ENCODE results near the gene EFNA5. TPM values are rescaled to one million over a fixed set of nuclear protein-coding genes. Genes with fewer than 3 reads are reported as not detected.

Gene EFNA5
- total and polyA plus RNA-seq, 2 donors from 2014 or later = 5.9 to 54.4 TPM

DNA sequence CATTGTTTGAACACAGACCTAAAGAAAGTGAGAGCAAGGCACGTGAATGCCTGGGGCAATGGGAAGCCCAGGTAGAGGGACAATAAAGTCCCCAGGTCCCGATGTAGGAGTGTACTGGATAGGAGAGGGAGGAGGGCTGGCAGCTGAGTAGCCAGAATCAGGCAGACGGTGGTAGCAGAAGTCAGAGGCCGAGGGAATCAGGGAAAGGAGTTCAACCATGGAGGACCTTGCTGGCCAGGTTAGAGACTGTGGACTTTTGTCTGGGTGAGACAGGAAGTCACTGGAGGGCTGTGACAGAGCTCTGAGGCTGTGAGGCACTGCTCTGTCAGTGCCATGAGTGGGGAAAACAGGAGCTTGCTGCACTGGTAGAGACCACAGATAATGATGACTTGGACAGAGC, 248.2 kb downstream of the EFNA5 start:
- H3K36me3 ChIP-seq (ENCODE audit: control insufficient read depth in 2 of 3, insufficient read depth in 3 of 3, low read length in 3 of 3) = no peaks in the 10 kb centered on the region
- H3K4me1 ChIP-seq (ENCODE audit: control insufficient read depth in 2 of 3, insufficient read depth in 2 of 3, low read depth in 1 of 3, low read length in 3 of 3) = peaks cover 0 to 7% (median 0%) of the 10 kb centered on the region in 3 donors
- TF ChIP-seq, protein P1, sequence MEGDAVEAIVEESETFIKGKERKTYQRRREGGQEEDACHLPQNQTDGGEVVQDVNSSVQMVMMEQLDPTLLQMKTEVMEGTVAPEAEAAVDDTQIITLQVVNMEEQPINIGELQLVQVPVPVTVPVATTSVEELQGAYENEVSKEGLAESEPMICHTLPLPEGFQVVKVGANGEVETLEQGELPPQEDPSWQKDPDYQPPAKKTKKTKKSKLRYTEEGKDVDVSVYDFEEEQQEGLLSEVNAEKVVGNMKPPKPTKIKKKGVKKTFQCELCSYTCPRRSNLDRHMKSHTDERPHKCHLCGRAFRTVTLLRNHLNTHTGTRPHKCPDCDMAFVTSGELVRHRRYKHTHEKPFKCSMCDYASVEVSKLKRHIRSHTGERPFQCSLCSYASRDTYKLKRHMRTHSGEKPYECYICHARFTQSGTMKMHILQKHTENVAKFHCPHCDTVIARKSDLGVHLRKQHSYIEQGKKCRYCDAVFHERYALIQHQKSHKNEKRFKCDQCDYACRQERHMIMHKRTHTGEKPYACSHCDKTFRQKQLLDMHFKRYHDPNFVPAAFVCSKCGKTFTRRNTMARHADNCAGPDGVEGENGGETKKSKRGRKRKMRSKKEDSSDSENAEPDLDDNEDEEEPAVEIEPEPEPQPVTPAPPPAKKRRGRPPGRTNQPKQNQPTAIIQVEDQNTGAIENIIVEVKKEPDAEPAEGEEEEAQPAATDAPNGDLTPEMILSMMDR (IDR thresholded peaks at IDR 0.05; ENCODE audit: borderline replicate concordance, extremely low read depth, insufficient read depth) = no peak
- DNase-seq = no peak
- H3K27me3 ChIP-seq (ENCODE audit: control insufficient read depth, insufficient read depth, low read length) = no peaks in the 10 kb centered on the region
- no peak overlapping the region for H3K4me3 ChIP-seq (ENCODE audit: low read length in 3 of 3)
- no peak overlapping the region for H3K27ac ChIP-seq (ENCODE audit: low read depth in 2 of 2, low read length in 2 of 2)
- H3K9me3 ChIP-seq (ENCODE audit: control insufficient read depth in 2 of 3, insufficient read depth in 1 of 3, low read length in 3 of 3) = no peaks in the 10 kb centered on the region
- no peak for FAIRE-seq
- H3K9ac ChIP-seq (ENCODE audit: low read length in 3 of 3) = no peak overlapping the region
- intact Hi-C loops (cut with DNase I) = no loop called here

DNA sequence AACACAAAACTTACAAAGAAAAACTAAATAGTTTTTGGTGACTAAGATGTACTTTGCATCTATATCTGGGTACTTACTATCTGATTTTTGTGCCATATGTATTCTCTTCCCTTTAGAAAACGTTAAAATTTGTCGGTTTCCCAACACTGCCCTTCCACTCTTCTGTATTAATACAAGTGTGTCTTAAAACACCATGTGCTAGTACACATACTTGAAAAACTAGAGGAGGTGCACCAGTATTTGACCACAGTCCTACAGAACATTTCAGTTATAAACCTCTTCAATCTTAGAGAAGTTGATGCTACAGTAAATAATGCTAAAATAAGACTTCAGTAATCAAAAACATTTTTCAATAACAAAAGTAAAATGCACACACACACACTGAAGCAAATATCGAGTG, 251.2 kb downstream of the EFNA5 start:
- DNase-seq (no peak), FAIRE-seq (no peak)
- Histone ChIP-seq H3K36me3 (ENCODE audit: control insufficient read depth in 2 of 3, insufficient read depth in 3 of 3, low read length in 3 of 3) (no peaks in the 10 kb centered on the region), H3K4me3 (ENCODE audit: low read length in 3 of 3) (no peak overlapping the region), H3K9ac (ENCODE audit: low read length in 3 of 3) (no peak overlapping the region), H3K4me1 (ENCODE audit: control insufficient read depth in 2 of 3, insufficient read depth in 2 of 3, low read depth in 1 of 3, low read length in 3 of 3) (peaks cover 0 to 10% (median 0%) of the 10 kb centered on the region in 3 donors), H3K27me3 (ENCODE audit: control insufficient read depth, insufficient read depth, low read length) (no peaks in the 10 kb centered on the region), H3K27ac (ENCODE audit: low read depth in 2 of 2, low read length in 2 of 2) (no peak overlapping the region), H3K9me3 (ENCODE audit: control insufficient read depth in 2 of 3, insufficient read depth in 1 of 3, low read length in 3 of 3) (no peaks in the 10 kb centered on the region)
- intact Hi-C loops (cut with DNase I) = no loop called here
- TF ChIP-seq, protein P1 (IDR thresholded peaks at IDR 0.05; ENCODE audit: borderline replicate concordance, extremely low read depth, insufficient read depth) = no peak

DNA sequence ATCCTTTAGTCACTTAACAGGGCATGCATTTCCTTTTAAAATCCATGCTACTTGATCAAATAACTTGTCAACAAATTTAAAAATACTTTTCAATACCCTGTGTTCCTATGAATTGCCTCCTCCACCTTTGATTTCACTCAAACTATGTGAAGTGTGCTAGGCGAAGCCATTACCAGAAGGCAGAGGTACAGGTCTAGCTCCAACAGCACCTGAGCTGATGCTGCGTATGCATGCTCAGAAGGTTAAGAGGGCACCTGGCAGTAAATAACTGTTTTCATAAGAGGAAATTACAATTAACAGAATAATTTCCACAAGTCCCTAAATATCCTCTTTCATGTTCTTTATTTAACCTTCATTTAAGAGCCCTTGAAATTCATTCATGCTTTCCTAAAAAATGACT, 251.8 kb downstream of the EFNA5 start:
- TF ChIP-seq, protein P1 (IDR thresholded peaks at IDR 0.05; ENCODE audit: borderline replicate concordance, extremely low read depth, insufficient read depth) = no peak
- intact Hi-C loops (cut with DNase I) = no loop called here
- no peak for DNase-seq
- Histone ChIP-seq H3K4me1 (ENCODE audit: control insufficient read depth in 2 of 3, insufficient read depth in 2 of 3, low read depth in 1 of 3, low read length in 3 of 3) (peaks cover 0 to 10% (median 0%) of the 10 kb centered on the region in 3 donors), H3K4me3 (ENCODE audit: low read length in 3 of 3) (no peak overlapping the region), H3K36me3 (ENCODE audit: control insufficient read depth in 2 of 3, insufficient read depth in 3 of 3, low read length in 3 of 3) (no peaks in the 10 kb centered on the region), H3K27me3 (ENCODE audit: control insufficient read depth, insufficient read depth, low read length) (no peaks in the 10 kb centered on the region), H3K9ac (ENCODE audit: low read length in 3 of 3) (no peak overlapping the region), H3K9me3 (ENCODE audit: control insufficient read depth in 2 of 3, insufficient read depth in 1 of 3, low read length in 3 of 3) (no peaks in the 10 kb centered on the region), H3K27ac (ENCODE audit: low read depth in 2 of 2, low read length in 2 of 2) (no peak overlapping the region)
- no peak for FAIRE-seq

DNA sequence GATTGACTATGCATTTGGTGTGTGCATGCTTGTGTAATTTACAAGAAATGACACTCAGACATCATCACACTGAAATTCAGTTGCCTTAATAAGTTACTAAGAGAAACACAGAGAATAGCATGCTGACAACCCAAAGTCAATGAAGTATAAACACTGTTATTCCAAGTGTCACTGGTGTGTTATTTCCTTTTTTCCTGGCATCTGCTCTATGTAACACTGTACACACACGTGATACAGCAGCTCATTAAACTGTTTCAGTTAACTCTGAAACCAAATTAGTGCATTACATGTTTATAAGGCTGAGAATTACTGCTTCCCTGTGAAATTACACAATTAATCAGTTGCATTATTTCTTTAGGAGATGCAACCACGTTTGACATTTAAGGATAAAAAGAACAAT, 252.7 kb downstream of the EFNA5 start:
- DNase-seq = peak in 2 of 5 donors; percentile 43 to 61
- no peak overlapping the region for H3K9ac ChIP-seq (ENCODE audit: low read length in 3 of 3)
- TF ChIP-seq, protein P1 (IDR thresholded peaks at IDR 0.05; ENCODE audit: borderline replicate concordance, extremely low read depth, insufficient read depth) = no peak
- FAIRE-seq = no peak
- H3K27ac ChIP-seq (ENCODE audit: low read depth in 2 of 2, low read length in 2 of 2) = no peak overlapping the region
- H3K4me1 ChIP-seq (ENCODE audit: control insufficient read depth in 2 of 3, insufficient read depth in 2 of 3, low read depth in 1 of 3, low read length in 3 of 3) = peaks cover 0 to 10% (median 0%) of the 10 kb centered on the region in 3 donors
- H3K27me3 ChIP-seq (ENCODE audit: control insufficient read depth, insufficient read depth, low read length) = no peaks in the 10 kb centered on the region
- H3K4me3 ChIP-seq (ENCODE audit: low read length in 3 of 3) = no peak overlapping the region
- H3K36me3 ChIP-seq (ENCODE audit: control insufficient read depth in 2 of 3, insufficient read depth in 3 of 3, low read length in 3 of 3) = no peaks in the 10 kb centered on the region
- intact Hi-C loops (cut with DNase I) = no loop called here
- H3K9me3 ChIP-seq (ENCODE audit: control insufficient read depth in 2 of 3, insufficient read depth in 1 of 3, low read length in 3 of 3) = no peaks in the 10 kb centered on the region

Data from kidney (tissue), 14 donors.